Omental fat pad (tissue), 4 donors: ENCODE results near the gene U2AF2. TPM values are rescaled to one million over a fixed set of nuclear protein-coding genes. Genes with fewer than 3 reads are reported as not detected.

Experiments
- ATAC-seq: fragments of 150-250 bp; one replicate; pipeline ENCODE4 v1.9.1; 2016; ENCODE audit warnings: mild to moderate bottlenecking, moderate library complexity; ENCODE audit not compliant: low FRiP score
- DNase-seq: peaks from one replicate; pipeline ENCODE4 v3.0.0-alpha.2; 2019; ENCODE audit warnings: low spot score
- total RNA-seq, 4 donors: library from RNA; depleted of rRNA; stranded (reverse); fragments of >200 nt; gene quantifications; one replicate each; pipeline ENCODE4 v1.1.0, GENCODE V29; 2016
- TF ChIP-seq, protein P1 (sequence below), 3 donors: fragments of 450-650 bp; IDR thresholded peaks; one replicate each; pipeline ENCODE4 v1.5.1; 2016 to 2017; ENCODE audit warnings: antibody characterized with exemption in 3 of 3, mild to moderate bottlenecking in 3 of 3, moderate library complexity in 2 of 3

The U2AF2 gene
- total RNA-seq, 4 donors from 2014 or later, result 55.2 to 132 (median 86.1) TPM

DNA sequence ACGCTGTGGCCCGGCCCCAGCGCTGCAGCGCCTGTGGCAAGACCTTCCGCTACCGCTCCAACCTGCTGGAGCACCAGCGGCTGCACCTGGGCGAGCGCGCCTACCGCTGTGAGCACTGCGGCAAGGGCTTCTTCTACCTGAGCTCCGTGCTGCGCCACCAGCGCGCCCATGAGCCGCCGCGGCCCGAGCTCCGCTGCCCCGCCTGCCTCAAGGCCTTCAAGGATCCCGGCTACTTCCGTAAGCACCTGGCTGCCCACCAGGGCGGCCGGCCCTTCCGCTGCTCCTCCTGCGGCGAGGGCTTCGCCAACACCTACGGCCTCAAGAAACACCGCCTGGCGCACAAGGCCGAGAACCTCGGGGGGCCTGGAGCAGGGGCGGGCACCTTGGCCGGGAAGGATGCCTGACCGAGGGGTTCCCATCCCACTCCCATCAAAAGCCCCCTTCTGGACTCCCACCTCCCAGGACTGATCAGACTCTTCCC is 38.4 kb upstream of the U2AF2 start:
- TF ChIP-seq, protein P1, sequence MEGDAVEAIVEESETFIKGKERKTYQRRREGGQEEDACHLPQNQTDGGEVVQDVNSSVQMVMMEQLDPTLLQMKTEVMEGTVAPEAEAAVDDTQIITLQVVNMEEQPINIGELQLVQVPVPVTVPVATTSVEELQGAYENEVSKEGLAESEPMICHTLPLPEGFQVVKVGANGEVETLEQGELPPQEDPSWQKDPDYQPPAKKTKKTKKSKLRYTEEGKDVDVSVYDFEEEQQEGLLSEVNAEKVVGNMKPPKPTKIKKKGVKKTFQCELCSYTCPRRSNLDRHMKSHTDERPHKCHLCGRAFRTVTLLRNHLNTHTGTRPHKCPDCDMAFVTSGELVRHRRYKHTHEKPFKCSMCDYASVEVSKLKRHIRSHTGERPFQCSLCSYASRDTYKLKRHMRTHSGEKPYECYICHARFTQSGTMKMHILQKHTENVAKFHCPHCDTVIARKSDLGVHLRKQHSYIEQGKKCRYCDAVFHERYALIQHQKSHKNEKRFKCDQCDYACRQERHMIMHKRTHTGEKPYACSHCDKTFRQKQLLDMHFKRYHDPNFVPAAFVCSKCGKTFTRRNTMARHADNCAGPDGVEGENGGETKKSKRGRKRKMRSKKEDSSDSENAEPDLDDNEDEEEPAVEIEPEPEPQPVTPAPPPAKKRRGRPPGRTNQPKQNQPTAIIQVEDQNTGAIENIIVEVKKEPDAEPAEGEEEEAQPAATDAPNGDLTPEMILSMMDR (IDR thresholded peaks at IDR 0.05), result no peak
- DNase-seq (no peak), ATAC-seq (no peak)

DNA sequence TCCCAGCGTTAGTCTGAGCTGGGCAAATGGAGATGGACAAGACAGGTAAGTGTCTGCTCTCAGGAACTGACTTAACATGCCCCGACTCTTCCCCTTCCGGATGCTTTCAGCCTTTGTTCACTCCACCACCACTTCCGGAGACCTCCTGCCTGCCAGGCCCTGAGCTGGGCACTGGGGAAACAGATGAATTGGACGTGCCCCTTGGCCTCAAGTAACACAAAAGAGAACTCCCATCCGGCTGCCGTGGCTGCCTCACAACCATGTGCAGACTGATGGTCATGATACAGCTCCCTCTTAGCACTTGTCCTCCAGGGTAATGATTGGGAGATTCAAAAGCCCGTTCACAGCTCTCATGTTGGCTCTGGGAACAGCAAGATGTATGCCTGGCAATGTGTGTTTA is 37.4 kb upstream of the U2AF2 start:
- no peak for DNase-seq
- ATAC-seq, result no peak
- TF ChIP-seq, protein P1 (IDR thresholded peaks at IDR 0.05), result no peak

GRCh38 chr19:55618426-55618825 is 36.4 kb upstream of the U2AF2 start:
- TF ChIP-seq, protein P1 (IDR thresholded peaks at IDR 0.05), result no peak
- no peak for DNase-seq
- ATAC-seq, result no peak

GRCh38 chr19:55619286-55619685 is 35.5 kb upstream of the U2AF2 start:
- TF ChIP-seq, protein P1 (IDR thresholded peaks at IDR 0.05), result no peak
- ATAC-seq (no peak), DNase-seq (no peak)

DNA sequence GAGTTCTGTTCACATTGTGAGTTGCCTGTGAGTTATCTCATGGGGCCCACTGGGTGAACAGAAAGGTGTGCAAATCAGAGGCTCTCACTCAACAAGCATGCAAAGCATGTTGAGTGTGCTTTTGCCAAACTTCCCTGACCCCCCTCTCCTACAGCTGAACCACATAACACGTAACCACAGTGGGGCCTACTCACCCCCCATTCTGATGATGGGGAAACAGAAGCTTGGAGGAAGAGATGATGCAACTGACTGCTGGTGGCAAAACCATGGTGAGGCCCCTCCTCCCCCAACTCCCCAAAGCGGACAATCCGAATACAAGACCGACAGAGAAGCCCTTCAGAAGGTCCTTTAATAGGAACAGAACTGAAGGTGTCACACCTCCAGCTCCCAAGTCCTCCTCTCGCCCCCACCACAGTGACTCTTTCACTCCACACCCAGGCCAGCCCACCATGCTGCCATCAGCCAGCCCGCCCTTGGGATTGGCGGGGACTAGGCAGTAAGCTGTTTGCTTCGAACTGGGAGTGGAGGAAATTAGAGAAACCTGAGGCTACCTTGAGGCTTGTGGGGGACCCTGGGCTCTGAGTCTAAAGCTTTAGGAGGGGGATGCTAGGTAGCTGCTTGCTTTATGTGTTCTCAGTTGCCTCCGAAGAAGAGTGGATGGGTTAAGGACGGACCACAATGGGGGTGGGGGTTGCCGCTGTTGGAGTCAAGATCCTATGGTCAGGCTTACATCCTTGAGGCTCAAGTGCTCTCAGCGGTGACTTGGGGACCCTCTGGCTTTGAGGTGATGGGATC is 34.2 kb upstream of the U2AF2 start:
- no peak for ATAC-seq
- no peak for DNase-seq
- TF ChIP-seq, protein P1 (IDR thresholded peaks at IDR 0.05), result no peak

DNA sequence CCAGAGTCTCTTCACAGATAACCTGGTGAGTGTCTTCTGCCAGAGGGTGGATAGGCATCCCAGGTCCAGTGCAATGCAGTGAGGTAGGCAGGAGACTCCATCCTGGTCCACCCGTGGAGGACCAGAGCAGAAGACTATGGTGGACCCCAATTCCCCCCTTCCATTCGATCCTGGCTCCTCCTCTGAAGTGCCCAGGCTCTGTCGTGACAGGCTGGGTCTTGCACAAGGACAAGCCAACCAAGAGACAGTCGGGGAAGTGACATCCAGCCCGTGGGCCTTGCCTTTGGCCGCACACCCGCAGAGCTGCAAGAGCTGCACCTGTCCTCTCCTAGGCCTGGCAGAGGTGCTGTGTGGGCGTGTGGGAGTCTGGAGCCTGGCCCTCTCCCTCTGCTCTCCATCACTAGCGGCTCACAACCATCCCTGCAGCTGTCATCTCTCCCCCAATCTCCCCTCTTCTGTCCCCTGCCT is 33.6 kb upstream of the U2AF2 start:
- ATAC-seq, result no peak
- no peak for DNase-seq
- TF ChIP-seq, protein P1 (IDR thresholded peaks at IDR 0.05), result no peak
